T-cell (primary cell): ENCODE data around the gene TNP1. TPM values are rescaled to one million over a fixed set of nuclear protein-coding genes. Genes with fewer than 3 reads are reported as not detected.

Experiments used
- ATAC-seq, 4 experiments: fragments of 200-7000 bp in 3 of 4; fragments of 150-1000 bp in 1 of 4; cut with Tn5 transposase; replicated peaks in 1 of 4; 1 replicate in 3 of 4; 2 replicates in 1 of 4; pipeline ENCODE4 v1.10.0; 2021; ENCODE audit warnings: moderate library complexity in 3 of 4, mild to moderate bottlenecking in 2 of 4, moderate number of reproducible peaks in 1 of 4
- CTCF ChIA-PET, 2 donors: fragments of 300-600 bp; sonication (Branson Sonifier 250); formaldehyde crosslinking; loops; one replicate each; lab custom pipeline; 2022; ENCODE audit warnings: antibody characterized with exemption in 2 of 2; lab: Charles Lee
- POLR2A ChIA-PET, 2 donors: fragments of 300-600 bp; sonication (Branson Sonifier 250); formaldehyde crosslinking; loops; one replicate each; lab custom pipeline; 2022; ENCODE audit warnings: antibody characterized with exemption in 2 of 2; lab: Charles Lee
- DNase-seq, 35 experiments: peaks; one replicate each; pipeline versions ENCODE4 v3.0.0 to v3.0.0-alpha.2; 2013 to 2023
- H3K27ac ChIP-seq: one replicate; pipeline ENCODE4 v1.5.1; 2013; ENCODE audit warnings: low read length
- H3K27me3 ChIP-seq, 2 experiments: replicated peaks in 1 of 2; 1 replicate in 1 of 2; 2 replicates in 1 of 2; pipeline versions ENCODE4 v1.6.1 to v1.7.0; 2013; ENCODE audit warnings: low read length in 1 of 2, mixed read lengths in 1 of 2; ENCODE audit not compliant: control insufficient read depth in 2 of 2, insufficient read depth in 2 of 2; ENCODE audit errors: extremely low read depth in 1 of 2
- H3K36me3 ChIP-seq, 2 donors: 1 replicate in 1 of 2; 2 replicates in 1 of 2; pipeline versions ENCODE4 v1.6.1 to v1.7.0; 2013; ENCODE audit warnings: low read length in 1 of 2; ENCODE audit not compliant: control insufficient read depth in 2 of 2, insufficient read depth in 1 of 2; ENCODE audit errors: extremely low read depth in 1 of 2
- H3K4me1 ChIP-seq, 2 experiments: 1 replicate in 1 of 2; 2 replicates in 1 of 2; pipeline versions ENCODE4 v1.6.1 to v1.7.0; 2013; ENCODE audit warnings: low read length in 2 of 2, mixed read lengths in 1 of 2; ENCODE audit not compliant: insufficient read depth in 2 of 2, control insufficient read depth in 1 of 2; ENCODE audit errors: extremely low read depth in 1 of 2
- H3K4me3 ChIP-seq, 2 donors: 1 replicate in 1 of 2; 2 replicates in 1 of 2; pipeline versions ENCODE4 v1.5.1 to v1.7.0; 2013; ENCODE audit warnings: mild to moderate bottlenecking in 2 of 2, low read length in 1 of 2, moderate library complexity in 1 of 2; ENCODE audit not compliant: control insufficient read depth in 1 of 2; ENCODE audit errors: extremely low read depth in 1 of 2
- H3K9me3 ChIP-seq: 2 replicates; pipeline ENCODE4 v1.7.0; 2013
- H3K27ac Mint-ChIP-seq, 2 donors: one replicate each; pipeline ENCODE4 v1.8.0; 2020 to 2021; ENCODE audit warnings: mild to moderate bottlenecking in 2 of 2, mixed read lengths in 2 of 2
- H3K27me3 Mint-ChIP-seq, 2 donors: one replicate each; pipeline ENCODE4 v1.8.0; 2021 to 2022; ENCODE audit warnings: mixed read lengths in 2 of 2
- H3K36me3 Mint-ChIP-seq: one replicate; pipeline ENCODE4 v1.8.0; 2021; ENCODE audit warnings: mixed read lengths
- H3K4me1 Mint-ChIP-seq, 3 donors: one replicate each; pipeline ENCODE4 v1.8.0; 2020 to 2022; ENCODE audit warnings: mixed read lengths in 3 of 3, mild to moderate bottlenecking in 1 of 3
- H3K4me3 Mint-ChIP-seq, 3 donors: one replicate each; pipeline ENCODE4 v1.8.0; 2020 to 2022; ENCODE audit warnings: mild to moderate bottlenecking in 3 of 3, mixed read lengths in 3 of 3, moderate library complexity in 3 of 3
- H3K9me3 Mint-ChIP-seq, 3 donors: one replicate each; pipeline ENCODE4 v1.8.0; 2020 to 2022; ENCODE audit warnings: mixed read lengths in 3 of 3
- WGBS: methylation state at CpG from one replicate; pipeline ENCODE4 v1.1.5; 2013; ENCODE audit warnings: missing lambda C conversion rate; ENCODE audit not compliant: insufficient coverage; 5-methylcytosine and 5-hydroxymethylcytosine counted together
- total RNA-seq, 35 experiments: library from RNA in 6 of 35; stranded (reverse) in 6 of 35; fragments of 120-200 nt in 1 of 35; gene quantifications; one replicate each; pipeline versions ENCODE4 v1.2.1 to v1.2.4 and lab custom pipeline; 2013 to 2026

The TNP1 gene
- total RNA-seq, 5 donors from 2014 or later (not counting 1 experiment from before 2014, with no cell fraction given) = not detected

- CTCF ChIA-PET = no interaction called here
- H3K27me3 Mint-ChIP-seq = peaks cover 0 to 5% of the 10 kb centered on the region in 2 donors
Observed at GRCh38 chr2:216862628-216863398, 2.9 kb upstream of the TNP1 start.

GRCh38 chr2:216860426-216861137, 718 bp upstream of the TNP1 start:
- Mint-ChIP-seq H3K9me3 (no peaks in the 10 kb centered on the region), H3K4me1 (peaks cover 7 to 18% (median 17%) of the 10 kb centered on the region in 3 donors), H3K27me3 (peaks cover 0 to 5% of the 10 kb centered on the region in 2 donors), H3K27ac (no peak overlapping the region), H3K4me3 (no peak overlapping the region), H3K36me3 (no peaks in the 10 kb centered on the region)
- DNase-seq = no peak
- Histone ChIP-seq H3K4me3 (no peak overlapping the region), H3K4me1 (peaks cover 3 to 12% of the 10 kb centered on the region in 2 experiments), H3K9me3 (no peaks in the 10 kb centered on the region), H3K36me3 (no peaks in the 10 kb centered on the region), H3K27ac (no peak overlapping the region), H3K27me3 (peaks cover 0 to 2% of the 10 kb centered on the region in 2 experiments)
- CTCF ChIA-PET = interaction anchor here in 1 of 2 donors (0.7 kb wide), 1 partner anchor 14 kb away, joined by 3 read pairs; no protein-coding TSS in a partner anchor
- ATAC-seq = no peak
- WGBS = no CpG with 5 or more reads among the region's 2 CpGs
- POLR2A ChIA-PET = no interaction called here

More at GRCh38 chr2:216862628-216863398, 2.9 kb upstream of the TNP1 start:
- no peak overlapping the region for H3K4me3 Mint-ChIP-seq
- DNase-seq = no peak
- Histone ChIP-seq H3K4me3 (no peak overlapping the region), H3K27me3 (peaks cover 0 to 2% of the 10 kb centered on the region in 2 experiments), H3K27ac (no peak overlapping the region), H3K9me3 (no peaks in the 10 kb centered on the region), H3K4me1 (peaks cover 0 to 14% of the 10 kb centered on the region in 2 experiments), H3K36me3 (no peaks in the 10 kb centered on the region)
- no peaks in the 10 kb centered on the region for H3K9me3 Mint-ChIP-seq
- H3K4me1 Mint-ChIP-seq = peaks cover 6 to 17% (median 8%) of the 10 kb centered on the region in 3 donors
- H3K36me3 Mint-ChIP-seq = no peaks in the 10 kb centered on the region
- POLR2A ChIA-PET = no interaction called here
- no peak overlapping the region for H3K27ac Mint-ChIP-seq
- 90% methylated on average over 3 of the region's 8 CpGs for WGBS
- no peak for ATAC-seq

GRCh38 chr2:216858312-216858711, 1.6 kb downstream of the TNP1 start:
- H3K4me1 ChIP-seq = peaks cover 3 to 12% of the 10 kb centered on the region in 2 experiments
- Mint-ChIP-seq H3K36me3 (no peaks in the 10 kb centered on the region), H3K27ac (no peak overlapping the region), H3K27me3 (peaks cover 0 to 5% of the 10 kb centered on the region in 2 donors), H3K9me3 (no peaks in the 10 kb centered on the region), H3K4me3 (no peak overlapping the region), H3K4me1 (peaks cover 7 to 18% (median 17%) of the 10 kb centered on the region in 3 donors)
- ATAC-seq (no peak), DNase-seq (no peak)
- ChIA-PET CTCF (no interaction called here), POLR2A (no interaction called here)
- no peaks in the 10 kb centered on the region for H3K9me3 ChIP-seq
- H3K27ac ChIP-seq = no peak overlapping the region
- no peak overlapping the region for H3K4me3 ChIP-seq
- no CpG with 5 or more reads among the region's 3 CpGs for WGBS
- no peaks in the 10 kb centered on the region for H3K36me3 ChIP-seq
- peaks cover 0 to 2% of the 10 kb centered on the region in 2 experiments for H3K27me3 ChIP-seq

GRCh38 chr2:216857131-216857550, 2.7 kb downstream of the TNP1 start:
- Histone ChIP-seq H3K4me3 (no peak overlapping the region), H3K36me3 (no peaks in the 10 kb centered on the region), H3K27me3 (peaks cover 0 to 2% of the 10 kb centered on the region in 2 experiments), H3K9me3 (no peaks in the 10 kb centered on the region), H3K27ac (no peak overlapping the region), H3K4me1 (peaks cover 3 to 12% of the 10 kb centered on the region in 2 experiments)
- peak; percentile 42 to 66 (median 53) for ATAC-seq
- ChIA-PET POLR2A (no interaction called here), CTCF (no interaction called here)
- peak in 3 of 35 experiments; percentile 0 to 21 (median 10) for DNase-seq
- Mint-ChIP-seq H3K4me3 (no peak overlapping the region), H3K27ac (no peak overlapping the region), H3K36me3 (no peaks in the 10 kb centered on the region), H3K4me1 (peaks cover 7 to 18% (median 17%) of the 10 kb centered on the region in 3 donors), H3K27me3 (peaks cover 0 to 5% of the 10 kb centered on the region in 2 donors), H3K9me3 (no peaks in the 10 kb centered on the region)
- 31% methylated on average over 2 of the region's 3 CpGs for WGBS

GRCh38 chr2:216856406-216857065, 3.3 kb downstream of the TNP1 start:
- Mint-ChIP-seq H3K4me3 (no peak overlapping the region), H3K4me1 (peaks cover 7 to 18% (median 17%) of the 10 kb centered on the region in 3 donors), H3K27me3 (peaks cover 0 to 1% of the 10 kb centered on the region in 2 donors), H3K36me3 (no peaks in the 10 kb centered on the region), H3K27ac (no peak overlapping the region), H3K9me3 (no peaks in the 10 kb centered on the region)
- peaks cover 3 to 12% of the 10 kb centered on the region in 2 experiments for H3K4me1 ChIP-seq
- ATAC-seq (no peak), DNase-seq (no peak)
- no CpG with 5 or more reads among the region's 5 CpGs for WGBS
- H3K4me3 ChIP-seq = no peak overlapping the region
- H3K36me3 ChIP-seq = no peaks in the 10 kb centered on the region
- no peak overlapping the region for H3K27ac ChIP-seq
- ChIA-PET CTCF (no interaction called here), POLR2A (no interaction called here)
- peaks cover 0 to 2% of the 10 kb centered on the region in 2 experiments for H3K27me3 ChIP-seq
- no peaks in the 10 kb centered on the region for H3K9me3 ChIP-seq

- Histone ChIP-seq H3K4me1 (peaks cover 3 to 12% of the 10 kb centered on the region in 2 experiments), H3K9me3 (no peaks in the 10 kb centered on the region), H3K4me3 (no peak overlapping the region), H3K27me3 (peaks cover 0 to 2% of the 10 kb centered on the region in 2 experiments), H3K36me3 (no peaks in the 10 kb centered on the region), H3K27ac (no peak overlapping the region)
- H3K27ac Mint-ChIP-seq = no peak overlapping the region
- WGBS = 91% methylated on average over 3 of the region's 3 CpGs
- H3K9me3 Mint-ChIP-seq = no peaks in the 10 kb centered on the region
- H3K27me3 Mint-ChIP-seq = peaks cover 0 to 1% of the 10 kb centered on the region in 2 donors
- no peak overlapping the region for H3K4me3 Mint-ChIP-seq
- no peak for DNase-seq
- H3K36me3 Mint-ChIP-seq = no peaks in the 10 kb centered on the region
- peaks cover 7 to 18% (median 18%) of the 10 kb centered on the region in 3 donors for H3K4me1 Mint-ChIP-seq
- ChIA-PET CTCF (no interaction called here), POLR2A (no interaction called here)
- no peak for ATAC-seq
Observed at GRCh38 chr2:216855605-216856004, 4.3 kb downstream of the TNP1 start.
